Epidermal melanocyte (primary cell): ENCODE data around the gene ANTXR2.
"Not testable (repeated sequence)": the region's sequence is repeated elsewhere in the genome, so short reads cannot be mapped to it uniquely, and the experiment has no call there.

ENCODE experiments used
- DNase-seq: peaks from one replicate; pipeline ENCODE4 v3.0.0; 2011; ENCODE audit warnings: low spot score; ENCODE audit not compliant: insufficient read length

The ANTXR2 gene

DNA sequence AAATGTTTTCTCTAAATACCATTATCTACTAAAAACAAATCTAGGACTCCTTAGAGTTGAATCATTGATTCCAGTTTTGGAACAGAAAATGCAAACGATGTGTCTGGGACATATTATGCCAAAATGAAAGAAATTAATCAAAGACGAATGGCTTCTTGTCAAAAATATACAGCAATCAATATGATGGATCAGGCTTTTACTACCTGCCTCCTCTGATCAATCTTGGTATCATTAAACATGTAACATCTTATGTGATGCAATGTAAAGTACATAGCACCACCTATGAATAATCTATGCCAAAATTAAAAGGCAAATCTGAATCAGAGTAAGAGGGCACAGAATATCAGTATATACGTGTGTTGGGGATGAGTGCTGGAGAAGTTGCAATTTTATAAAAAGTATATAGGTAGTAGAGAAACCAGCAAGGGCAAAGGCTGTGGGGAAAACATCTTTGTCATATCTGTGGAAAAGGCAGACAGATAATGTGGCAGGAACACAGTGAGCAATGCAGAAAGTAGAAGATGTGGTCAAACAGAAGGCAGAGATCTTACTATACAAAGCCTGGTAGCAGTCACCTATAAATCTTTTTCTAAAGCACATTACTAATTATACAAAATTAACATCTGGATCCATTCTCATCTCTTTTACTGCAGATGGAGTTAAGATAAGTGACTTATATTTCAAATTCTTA, 152.7 kb downstream of the ANTXR2 start:
- DNase-seq, result no peak

DNA sequence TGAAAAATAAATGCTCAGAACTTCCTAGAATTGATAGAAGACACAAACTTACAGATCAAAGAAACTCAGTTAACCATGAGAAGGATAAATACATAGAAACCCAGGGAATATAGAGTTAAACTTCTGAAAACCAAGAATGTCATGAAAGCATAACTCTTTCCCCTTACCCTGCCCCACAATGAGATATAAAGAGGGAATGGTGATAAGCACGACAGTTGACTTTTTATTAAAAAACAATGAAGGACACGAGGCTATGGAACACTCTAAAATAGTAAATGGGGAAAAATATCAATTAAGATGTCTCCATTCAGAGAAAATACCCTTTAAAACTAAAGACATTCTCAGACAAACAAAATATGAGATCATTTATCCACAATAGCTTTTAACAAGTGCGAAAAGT, 154.7 kb downstream of the ANTXR2 start:
- no peak for DNase-seq

DNA sequence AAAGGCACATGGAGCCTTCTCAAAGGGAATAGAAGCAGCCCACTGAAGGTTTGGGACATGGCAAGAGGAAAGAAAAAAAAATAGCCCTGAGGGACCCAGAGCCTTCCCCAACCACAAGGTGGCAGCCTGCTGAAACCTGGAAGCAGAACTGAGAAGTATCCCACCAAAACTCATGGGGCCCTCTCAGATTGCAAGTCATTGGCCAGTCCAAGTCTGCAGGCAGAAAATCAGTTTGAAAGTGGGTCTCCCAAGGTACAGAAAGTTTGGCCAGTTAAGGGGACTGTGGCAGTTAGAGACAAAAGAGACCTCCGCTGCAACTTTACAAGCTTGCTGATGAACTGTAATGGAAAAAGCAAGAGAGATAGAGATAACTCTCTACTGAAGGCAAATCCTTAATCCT, 155.8 kb downstream of the ANTXR2 start:
- no peak for DNase-seq

DNA sequence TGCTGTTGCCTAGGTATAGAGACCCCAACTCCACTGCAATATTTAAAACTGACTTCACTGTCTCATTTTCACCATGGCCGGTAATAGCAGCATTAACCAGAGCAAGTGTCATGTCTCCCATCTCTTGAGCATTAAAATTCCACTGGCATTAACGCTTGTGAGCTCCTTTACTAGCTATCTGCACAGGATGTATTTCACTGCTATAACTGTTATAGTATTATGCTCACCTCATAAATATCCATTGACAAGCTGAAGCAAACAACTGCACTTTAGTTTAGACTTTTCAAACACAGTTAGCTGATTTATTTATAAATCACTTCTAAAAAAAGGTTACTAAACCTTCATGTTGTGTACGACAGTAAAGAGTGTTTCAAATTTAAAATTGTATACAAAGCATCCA, 157.8 kb downstream of the ANTXR2 start:
- no peak for DNase-seq

DNA sequence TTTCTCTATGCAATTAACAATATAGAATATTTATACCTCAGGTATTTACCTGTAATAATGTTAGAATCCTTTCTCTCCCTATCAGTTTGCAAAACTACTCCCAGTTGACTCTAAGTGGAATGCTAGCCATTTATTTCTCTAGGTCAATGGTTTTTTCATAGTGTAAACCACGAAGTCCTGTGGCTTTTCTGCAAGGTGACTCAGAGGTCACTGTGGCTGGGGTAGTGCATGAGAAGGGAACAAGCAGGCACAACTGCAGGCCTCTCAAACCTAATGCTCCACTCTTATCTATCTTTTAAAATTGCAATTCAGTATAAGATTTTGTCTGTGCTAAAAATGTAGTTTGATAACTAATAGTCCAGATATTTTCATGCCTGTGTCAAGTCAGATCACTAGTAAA, 159.4 kb downstream of the ANTXR2 start:
- DNase-seq, result no peak

DNA sequence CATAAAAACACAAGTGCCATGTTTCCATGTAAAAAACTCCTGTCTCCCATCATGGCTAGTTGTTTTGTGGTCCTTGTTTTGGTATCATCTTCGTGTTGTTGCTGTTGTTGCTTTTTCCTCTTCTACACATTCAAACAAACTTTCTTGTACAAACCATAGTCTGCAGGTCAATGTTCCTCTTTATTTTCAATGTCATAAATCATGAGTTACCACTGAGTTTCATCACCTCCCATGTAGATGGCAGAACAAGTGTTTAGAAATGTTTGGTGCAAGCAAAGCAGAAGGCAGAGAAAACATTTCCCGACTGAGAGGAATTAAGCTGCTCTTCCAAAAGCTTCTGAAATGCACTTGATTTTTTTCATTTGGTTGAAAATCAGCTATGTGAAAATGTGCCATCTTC, 166.0 kb downstream of the ANTXR2 start:
- DNase-seq, result no peak

DNA sequence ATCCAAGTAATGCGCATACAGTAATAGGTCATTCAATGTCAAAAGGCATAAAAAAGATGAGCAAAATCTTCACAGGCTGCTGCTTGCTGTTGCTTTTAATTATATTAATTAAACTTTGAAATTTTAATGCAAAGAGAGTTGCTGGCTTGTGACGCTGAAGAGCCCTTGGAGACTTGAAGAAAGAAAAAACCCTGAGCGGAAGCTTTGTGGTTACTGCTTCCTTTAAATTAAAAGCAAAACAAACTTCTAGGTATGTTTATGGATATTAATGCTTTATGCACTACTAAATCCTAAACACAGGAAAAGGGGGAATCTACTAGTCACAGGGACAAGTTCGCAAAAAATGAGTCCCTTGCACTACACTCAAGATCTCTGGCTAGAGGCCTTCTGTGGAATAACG, 166.7 kb downstream of the ANTXR2 start:
- DNase-seq, result no peak

DNA sequence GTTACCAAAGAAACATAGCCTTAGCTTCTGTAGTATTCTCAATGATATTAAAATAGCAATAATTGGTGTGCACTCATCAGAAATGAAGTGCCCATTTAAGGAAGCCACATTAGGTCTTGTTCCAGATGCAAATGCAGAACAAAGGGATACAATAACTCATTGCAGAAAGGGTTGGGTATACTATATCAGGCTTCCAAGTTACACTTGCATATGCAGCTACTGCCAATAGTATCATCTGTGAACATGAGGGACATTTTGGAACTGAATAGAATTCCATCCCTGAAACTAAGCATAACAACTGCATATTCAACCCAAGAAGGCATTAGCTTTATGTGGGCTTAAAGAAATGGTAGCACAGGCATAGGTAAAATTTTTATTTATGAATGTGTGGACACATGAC, 167.8 kb downstream of the ANTXR2 start:
- no peak for DNase-seq

DNA sequence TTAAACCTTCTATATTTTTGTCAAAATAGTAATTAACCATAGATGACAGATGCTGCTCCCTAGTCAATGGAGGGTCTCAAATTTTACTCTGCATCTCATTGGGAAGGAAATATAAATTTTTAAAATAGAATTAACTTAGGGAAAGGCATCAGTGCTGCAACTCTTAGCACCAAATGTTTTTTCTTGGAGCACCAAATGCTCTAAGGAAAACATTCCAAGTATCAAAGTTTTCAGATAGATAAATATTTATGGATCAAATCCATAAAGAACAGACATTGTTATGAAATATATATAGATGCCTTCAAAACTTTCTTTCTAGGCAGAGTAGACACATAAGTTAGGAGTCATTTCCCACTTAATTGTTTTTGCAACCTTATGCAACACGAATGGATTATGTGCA, 168.7 kb downstream of the ANTXR2 start:
- DNase-seq, result no peak

DNA sequence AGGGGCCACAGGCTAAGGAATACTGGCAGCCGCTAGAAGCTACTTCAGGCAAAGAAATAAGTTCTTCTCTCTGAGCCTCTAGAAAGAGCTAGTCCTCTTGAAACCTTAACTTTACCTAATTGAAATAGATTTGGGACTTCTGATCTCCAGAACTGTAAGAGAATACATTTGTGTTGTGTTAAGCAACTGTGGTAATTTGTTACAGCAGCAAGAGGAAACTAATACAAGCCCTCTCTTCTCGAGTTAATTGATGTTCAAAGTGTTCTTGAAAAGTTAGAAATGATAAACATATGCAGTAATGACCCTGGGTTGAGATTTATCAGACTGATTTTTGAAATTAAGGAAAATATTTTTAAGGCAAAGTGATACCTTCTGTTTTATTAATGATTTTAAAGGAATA, 172.8 kb downstream of the ANTXR2 start:
- DNase-seq, result no peak

DNA sequence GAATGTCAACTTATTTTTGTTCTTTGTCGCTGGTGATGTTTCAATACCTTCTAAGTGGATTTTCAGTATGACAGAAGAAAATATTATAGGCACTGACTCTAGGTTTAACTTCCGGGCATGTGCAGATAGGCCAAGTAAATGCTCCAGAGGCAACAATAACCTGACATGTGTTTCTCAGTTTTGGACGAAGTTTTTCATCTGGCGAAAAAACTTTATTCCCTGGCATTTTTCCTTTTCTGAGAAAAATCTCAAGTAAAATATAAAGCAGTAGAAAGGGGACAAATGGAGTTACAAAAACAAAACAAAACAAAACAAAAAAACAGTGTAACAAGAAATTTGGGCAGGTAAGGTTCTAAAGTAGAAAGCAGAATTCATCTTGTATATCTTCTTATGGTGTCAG, 173.5 kb downstream of the ANTXR2 start:
- no peak for DNase-seq

DNA sequence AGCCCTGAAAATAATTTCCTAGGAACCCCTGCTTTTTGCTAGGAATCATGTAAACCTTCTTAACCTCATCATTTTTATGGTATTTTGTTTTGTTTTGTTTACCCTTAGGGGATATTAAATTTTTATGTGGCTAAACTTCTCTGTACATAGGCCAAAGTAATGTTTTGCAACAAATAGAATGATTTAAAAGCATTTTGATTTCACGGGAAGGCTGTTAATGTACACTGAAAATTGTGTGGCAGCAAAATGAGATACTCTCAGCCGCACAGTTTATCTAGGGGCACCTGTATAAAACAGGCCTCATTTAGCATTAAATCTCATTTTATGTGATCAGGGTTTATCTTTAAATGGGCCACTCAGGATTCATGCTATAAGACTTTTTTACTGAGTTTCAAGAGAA, 175.0 kb downstream of the ANTXR2 start:
- DNase-seq, result no peak

DNA sequence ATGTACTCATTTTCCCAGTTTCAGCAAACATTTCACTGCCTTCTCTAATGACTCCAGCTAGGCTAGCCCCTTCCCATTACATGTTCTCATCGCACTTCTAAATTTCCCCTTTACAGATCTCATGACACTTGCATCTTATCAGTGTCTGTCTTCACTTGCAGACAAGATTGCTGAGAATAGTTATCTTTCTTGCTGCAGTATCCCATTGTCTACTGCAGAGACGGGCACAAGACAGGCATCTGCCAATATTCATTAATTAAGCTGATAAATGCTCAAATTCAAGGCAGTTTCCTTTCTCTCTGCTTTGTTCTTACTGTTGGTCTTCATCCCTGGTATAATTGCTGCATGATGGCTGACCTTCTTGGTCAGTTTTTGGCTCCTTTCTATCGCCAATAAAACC, 175.9 kb downstream of the ANTXR2 start:
- DNase-seq, result no peak

DNA sequence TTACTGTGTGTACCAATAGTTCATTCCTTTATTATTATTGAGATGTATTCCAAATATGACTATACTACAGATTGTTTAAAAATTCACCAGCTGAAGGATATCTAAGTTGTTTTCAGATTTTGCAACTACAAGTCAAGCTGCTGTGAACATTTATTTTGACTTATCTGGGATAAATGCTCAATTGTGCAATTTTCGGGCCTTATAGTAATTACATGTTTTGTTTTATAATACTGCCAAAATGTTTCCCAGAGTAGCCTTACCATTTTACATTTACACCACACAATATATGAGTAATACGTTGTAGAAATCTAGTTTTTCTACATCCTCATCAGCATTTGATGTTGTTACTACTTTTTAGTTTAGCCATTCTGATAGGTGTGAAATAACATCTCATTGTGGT, 179.6 kb downstream of the ANTXR2 start:
- DNase-seq, result no peak

DNA sequence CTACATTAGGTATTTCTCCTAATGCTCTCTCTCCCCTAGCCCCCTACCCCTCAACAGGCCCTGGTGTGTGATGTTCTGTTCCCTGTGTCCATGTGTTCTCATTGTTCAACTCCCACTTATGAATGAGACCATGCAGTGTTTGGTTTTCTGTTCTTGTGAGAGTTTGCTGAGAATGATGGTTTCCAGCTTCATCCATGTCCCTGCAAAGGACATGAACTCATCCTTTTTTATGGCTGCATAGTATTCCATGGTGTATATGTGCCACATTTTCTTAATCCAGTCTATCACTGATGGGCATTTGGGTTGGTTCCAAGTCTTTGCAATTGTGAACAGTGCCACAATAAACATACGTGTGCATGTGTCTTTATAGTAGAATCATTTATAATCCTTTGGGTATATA, 184.0 kb downstream of the ANTXR2 start:
- DNase-seq, result not testable (repeated sequence)

DNA sequence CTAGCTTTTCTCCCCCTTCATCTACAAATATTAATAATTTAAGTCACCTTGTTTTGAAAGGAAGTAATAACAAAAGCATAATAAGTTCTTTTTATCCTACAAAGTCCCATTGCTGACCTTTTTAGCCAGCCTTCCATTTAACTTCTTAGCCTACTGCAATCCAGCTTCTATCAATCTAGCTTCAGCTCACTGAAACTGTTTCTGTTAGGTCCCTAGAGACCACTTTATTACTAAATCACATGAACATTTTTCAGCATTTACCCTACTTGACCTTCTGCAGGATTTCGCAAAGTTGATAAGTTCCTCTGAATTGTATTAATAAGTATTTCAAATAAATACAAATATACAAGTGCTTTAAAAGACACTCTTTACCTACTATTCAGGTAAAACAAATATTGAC, 186.5 kb downstream of the ANTXR2 start:
- no peak for DNase-seq

DNA sequence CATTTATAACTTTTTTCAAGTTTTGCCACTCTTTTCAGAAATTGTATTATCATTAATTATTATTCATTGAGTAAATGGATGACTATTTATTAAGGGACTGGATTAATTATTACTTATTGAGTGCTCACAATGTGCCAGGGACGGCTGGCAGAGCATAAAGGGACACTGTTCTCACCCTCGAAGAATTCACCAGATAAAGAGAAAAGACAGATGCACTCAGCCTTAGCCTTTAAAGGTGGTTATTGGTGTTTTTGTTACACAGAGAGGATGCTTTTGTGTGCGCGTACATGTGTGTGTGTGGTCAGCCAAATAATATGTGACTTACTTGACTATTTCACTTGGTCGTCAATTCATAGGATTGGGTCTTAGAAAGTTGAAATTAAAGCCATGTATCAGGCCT, 187.0 kb downstream of the ANTXR2 start:
- no peak for DNase-seq

DNA sequence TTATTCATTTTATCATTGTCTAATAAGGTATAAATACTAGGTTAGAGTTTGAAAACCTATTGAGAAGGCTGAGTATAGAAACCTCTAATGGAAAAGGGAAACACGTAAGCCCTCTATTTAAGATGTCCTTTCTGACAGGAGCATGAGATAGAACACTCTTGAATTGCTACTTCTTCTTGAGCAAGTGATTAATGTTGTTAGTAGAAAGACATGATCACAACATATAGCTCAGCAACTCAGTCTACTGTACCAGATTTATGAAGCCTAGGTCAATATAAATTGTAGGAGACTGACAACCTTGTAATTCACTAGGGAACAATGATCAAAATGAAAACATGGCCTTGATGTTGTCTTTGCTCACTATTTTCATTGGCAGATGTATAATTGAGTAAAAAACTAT, 189.7 kb downstream of the ANTXR2 start:
- DNase-seq, result no peak

DNA sequence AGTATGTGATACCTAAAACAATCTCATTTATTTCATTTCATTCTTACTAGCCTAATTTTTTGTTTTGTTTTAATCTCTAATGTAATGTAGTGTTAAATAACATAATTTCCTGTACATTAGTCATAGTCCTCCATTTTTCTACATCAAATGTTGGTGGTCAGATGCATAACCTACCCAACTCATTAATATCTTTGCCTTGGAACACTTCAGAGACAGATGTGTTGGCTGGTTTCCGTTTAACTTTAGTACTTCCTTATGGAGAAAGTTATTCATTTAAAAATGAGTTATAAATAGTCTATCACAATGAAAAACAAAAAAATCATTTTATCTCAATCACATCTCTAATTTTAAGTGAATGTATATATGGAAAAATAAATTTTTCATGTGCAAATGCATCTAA, 190.2 kb downstream of the ANTXR2 start:
- DNase-seq, result no peak

DNA sequence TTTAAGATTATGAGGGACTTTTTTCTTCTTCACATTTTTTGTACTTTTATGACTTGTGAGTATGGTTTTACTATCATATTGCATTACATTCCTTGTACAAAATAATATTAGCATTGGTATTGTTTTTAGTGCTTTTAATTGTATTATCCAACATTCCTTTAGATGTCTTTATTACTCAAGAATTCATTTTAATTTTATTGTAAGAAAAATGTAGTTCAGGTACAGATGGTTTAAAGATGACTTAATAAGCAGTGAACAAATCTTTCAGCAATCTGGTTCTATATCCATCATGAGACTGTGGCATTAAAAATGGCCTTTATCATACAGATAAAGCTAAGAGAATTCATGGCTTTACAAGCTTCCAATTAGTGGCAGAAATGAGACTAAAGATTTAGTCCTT, 191.6 kb downstream of the ANTXR2 start:
- DNase-seq, result no peak

DNA sequence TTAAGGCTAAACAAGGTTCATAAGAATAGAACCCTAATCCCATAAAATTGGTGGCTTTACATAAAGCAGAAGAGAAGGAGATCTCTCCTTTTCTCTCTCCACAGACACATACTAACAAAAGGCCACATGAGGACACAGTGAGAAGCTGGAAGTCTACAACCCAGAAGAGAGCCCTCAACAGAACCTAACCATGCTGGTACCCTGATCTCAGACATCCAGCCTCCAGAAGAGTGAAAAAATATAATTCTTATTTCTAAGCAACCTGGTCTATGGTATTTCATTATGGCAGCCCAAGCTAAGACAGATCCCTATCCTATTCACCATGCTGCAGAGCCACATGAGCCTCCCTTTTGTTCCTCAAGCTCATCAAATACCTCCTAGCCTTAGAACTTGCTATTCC, 195.5 kb downstream of the ANTXR2 start:
- no peak for DNase-seq

DNA sequence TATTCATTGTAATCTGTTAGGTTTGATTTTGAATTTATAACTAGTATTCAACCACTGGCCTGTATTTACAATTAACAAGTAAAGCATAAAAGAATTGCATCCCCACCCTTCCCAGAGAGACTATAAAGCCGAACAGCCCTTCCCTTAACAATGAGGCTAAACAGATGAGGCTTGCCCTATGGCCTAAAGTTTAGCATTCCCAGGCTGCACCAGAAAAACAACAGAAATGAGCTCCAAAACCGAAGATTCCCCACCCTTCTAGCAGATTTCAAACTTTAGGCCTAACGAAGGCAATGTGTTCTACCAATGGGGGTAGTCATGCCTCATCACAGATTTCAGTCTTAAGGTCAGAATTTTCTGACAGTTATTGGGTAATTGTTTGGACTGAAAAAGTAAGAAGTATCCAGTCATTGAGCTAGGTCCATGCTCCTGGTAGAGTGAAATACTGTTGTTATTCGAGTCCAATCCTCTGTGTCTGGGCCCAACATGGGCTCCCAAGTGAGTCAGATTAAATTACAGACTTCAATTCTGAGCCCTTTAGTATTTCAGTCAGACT, 197.6 kb downstream of the ANTXR2 start:
- no peak for DNase-seq

DNA sequence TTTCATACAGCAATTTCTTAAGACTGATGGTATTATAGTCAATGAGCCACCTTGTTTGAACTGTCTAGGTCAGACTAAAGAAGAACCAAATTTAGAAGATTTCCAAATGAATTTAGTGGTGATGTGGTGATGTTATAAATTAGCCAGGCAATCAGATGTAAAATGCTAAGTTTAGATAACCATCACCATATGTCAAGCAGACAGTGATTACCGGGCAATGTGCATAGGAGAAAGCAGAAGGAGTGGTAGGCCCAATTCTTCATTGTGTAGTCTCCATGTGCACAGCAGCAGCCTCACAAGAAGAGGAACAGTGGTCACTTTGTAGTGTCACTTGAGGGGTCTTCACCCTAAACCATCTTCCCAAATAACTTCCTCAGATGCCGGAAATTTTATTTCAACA, 198.8 kb downstream of the ANTXR2 start:
- DNase-seq, result no peak

DNA sequence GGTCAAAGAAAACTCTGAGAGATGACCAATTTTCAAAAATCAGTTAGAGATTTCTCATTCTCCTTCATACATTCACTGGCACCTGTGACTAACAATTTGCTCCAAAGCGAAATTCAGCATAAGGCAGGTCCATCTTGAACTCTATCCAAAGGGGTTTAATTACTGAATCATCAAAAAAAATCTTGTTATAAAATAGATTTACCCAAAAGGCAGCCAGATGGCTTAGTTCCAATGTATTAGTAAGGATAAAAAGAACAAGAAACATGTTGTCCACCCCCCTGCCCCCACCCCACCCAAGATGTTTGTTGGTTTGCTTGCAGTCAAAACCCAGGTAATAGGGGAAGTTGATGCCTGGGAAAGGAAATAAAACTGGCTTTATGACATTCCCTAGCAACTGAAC, 200.3 kb downstream of the ANTXR2 start:
- DNase-seq, result no peak
